Keratinocyte (primary cell): ENCODE data around the gene HIVEP1. TPM values are rescaled to one million over a fixed set of nuclear protein-coding genes. Genes with fewer than 3 reads are reported as not detected.

Experiments used
- DNase-seq: peaks from one replicate; pipeline ENCODE4 v3.0.0-alpha.2; 2011; ENCODE audit warnings: low read depth, missing footprints, low spot score
- FAIRE-seq: peaks from 2 replicates; lab custom pipeline; 2011; peaks lifted over from hg19 to GRCh38; lab: Jason Lieb, UNC
- H2AFZ ChIP-seq: 2 replicates; pipeline ENCODE4 v1.6.0; 2012; ENCODE audit warnings: low read length, control low read depth, inconsistent platforms; ENCODE audit not compliant: control insufficient read depth
- H3K27ac ChIP-seq: 2 replicates; pipeline ENCODE4 v1.5.1; 2011; ENCODE audit warnings: low read length; ENCODE audit not compliant: control insufficient read depth, insufficient read depth
- H3K27me3 ChIP-seq: 3 replicates; pipeline ENCODE4 v1.6.0; 2011; ENCODE audit warnings: low read length; ENCODE audit not compliant: control insufficient read depth, insufficient read depth; ENCODE audit errors: extremely low read depth
- H3K36me3 ChIP-seq, 2 experiments: 2 replicates in 1 of 2; 3 replicates in 1 of 2; pipeline ENCODE4 v1.5.1; 2011; ENCODE audit warnings: low read length in 2 of 2, mild to moderate bottlenecking in 1 of 2; ENCODE audit not compliant: control insufficient read depth in 2 of 2, insufficient read depth in 2 of 2; ENCODE audit errors: extremely low read depth in 1 of 2
- H3K4me1 ChIP-seq: 3 replicates; pipeline ENCODE4 v1.5.1; 2011; ENCODE audit warnings: low read length; ENCODE audit not compliant: control insufficient read depth, insufficient read depth; ENCODE audit errors: extremely low read depth
- H3K4me2 ChIP-seq: 3 replicates; pipeline ENCODE4 v1.6.0; 2011; ENCODE audit warnings: low read depth, low read length; ENCODE audit not compliant: control insufficient read depth, insufficient read depth; ENCODE audit errors: extremely low read depth
- H3K4me3 ChIP-seq, 3 experiments: fragments of 200-600 bp in 1 of 3; sonication (generic) in 1 of 3; 2 replicates in 2 of 3; 3 replicates in 1 of 3; pipeline ENCODE4 v1.5.1; 2011 to 2016; ENCODE audit warnings: low read length in 3 of 3, mild to moderate bottlenecking in 3 of 3, control low read depth in 2 of 3, inconsistent platforms in 1 of 3, low read depth in 1 of 3, mixed read lengths in 1 of 3, mixed run types in 1 of 3, moderate library complexity in 1 of 3; ENCODE audit not compliant: control insufficient read depth in 2 of 3, insufficient read depth in 2 of 3; ENCODE audit errors: extremely low read depth in 1 of 3
- H3K79me2 ChIP-seq: 2 replicates; pipeline ENCODE4 v1.6.0; 2012; ENCODE audit warnings: low read length; ENCODE audit not compliant: control insufficient read depth, insufficient read depth
- H3K9ac ChIP-seq: 3 replicates; pipeline ENCODE4 v1.6.0; 2011; ENCODE audit warnings: low read length; ENCODE audit not compliant: control insufficient read depth, insufficient read depth; ENCODE audit errors: extremely low read depth
- H3K9me1 ChIP-seq: 3 replicates; pipeline ENCODE4 v1.6.0; 2011; ENCODE audit warnings: low read length; ENCODE audit not compliant: control insufficient read depth, insufficient read depth; ENCODE audit errors: extremely low read depth
- H3K9me3 ChIP-seq: 2 replicates; pipeline ENCODE4 v1.5.1; 2012; ENCODE audit warnings: low read depth, low read length; ENCODE audit not compliant: control insufficient read depth
- H4K20me1 ChIP-seq: 3 replicates; pipeline ENCODE4 v1.6.0; 2011; ENCODE audit warnings: low read length; ENCODE audit not compliant: control insufficient read depth, insufficient read depth; ENCODE audit errors: extremely low read depth
- CTCF ChIP-seq, 3 experiments: IDR thresholded peaks in 1 of 3; conservative IDR thresholded peaks in 1 of 3; optimal IDR thresholded peaks in 1 of 3; 2 replicates in 2 of 3; 3 replicates in 1 of 3; pipeline versions ENCODE3 to v1.5.1; 2011; ENCODE audit warnings: low read length in 3 of 3, mild to moderate bottlenecking in 3 of 3, moderate library complexity in 2 of 3, control low read depth in 1 of 3, inconsistent platforms in 1 of 3; ENCODE audit not compliant: insufficient read depth in 2 of 3; ENCODE audit errors: extremely low read depth in 1 of 3
- EZH2 ChIP-seq: IDR thresholded peaks from one replicate; pipeline ENCODE4 v1.6.1; 2012; ENCODE audit warnings: inconsistent platforms, mild to moderate bottlenecking, low read length, moderate library complexity
- dilution Hi-C: fragments of 300-500 bp; cut with MboI; formaldehyde crosslinking; loops from one replicate; pipeline ENCODE4 v1.7.0; 2020; ENCODE audit warnings: low sequenced_read_pairs; ENCODE audit not compliant: extremely low pct_ligation_motif_present
- polyA plus RNA-seq, 5 experiments: library from polyadenylated mRNA; depleted of rRNA in 3 of 5; stranded (reverse) in 3 of 5; stranded (forward) in 1 of 5; unstranded in 1 of 5; fragments of >200 nt; gene quantifications; 1 replicate in 1 of 5; 2 replicates in 3 of 5; 3 replicates in 1 of 5; pipeline versions ENCODE4 v1.2.1 to v1.2.3, GENCODE V29; 2011 to 2012; ENCODE audit warnings: missing spikeins in 2 of 5, low read depth in 1 of 5, low replicate concordance in 1 of 5

The HIVEP1 gene
- polyA plus RNA-seq, 1 donor (not counting 4 experiments of a cell fraction or from before 2014, with no cell fraction given): 13.7 TPM

GRCh38 chr6:12182676-12183075, 170.6 kb downstream of the HIVEP1 start:
- DNase-seq: no peak

GRCh38 chr6:12185081-12185673, 173.1 kb downstream of the HIVEP1 start:
- H3K4me2 ChIP-seq: peak overlapping the region; percentile 37
- no peaks in the 10 kb centered on the region for H3K79me2 ChIP-seq
- H3K9me1 ChIP-seq: no peaks in the 10 kb centered on the region
- FAIRE-seq (peak; percentile 87), DNase-seq (no peak)
- H3K36me3 ChIP-seq: no peaks in the 10 kb centered on the region
- peaks cover 13% of the 10 kb centered on the region for H3K4me1 ChIP-seq
- H4K20me1 ChIP-seq: no peaks in the 10 kb centered on the region
- H3K27me3 ChIP-seq: no peaks in the 10 kb centered on the region
- H3K4me3 ChIP-seq: no peak overlapping the region
- TF ChIP-seq EZH2: no peak
- TF ChIP-seq CTCF (optimal IDR thresholded peaks at IDR 0.05 in 1 of 3, IDR thresholded peaks at IDR 0.05 in 1 of 3, conservative IDR thresholded peaks at IDR 0.05 in 1 of 3; ENCODE audit: extremely low read depth in 1 of 3, insufficient read depth in 2 of 3, low read length in 3 of 3): no peak
- H3K9me3 ChIP-seq: no peaks in the 10 kb centered on the region
- dilution Hi-C loops: no loop called here
- peak overlapping the region; percentile 71 for H2AFZ ChIP-seq
- H3K27ac ChIP-seq: peak overlapping the region; percentile 35
- no peak overlapping the region for H3K9ac ChIP-seq

More at GRCh38 chr6:12182676-12183075, 170.6 kb downstream of the HIVEP1 start:
- TF ChIP-seq EZH2: no peak
- TF ChIP-seq CTCF (optimal IDR thresholded peaks at IDR 0.05 in 1 of 3, IDR thresholded peaks at IDR 0.05 in 1 of 3, conservative IDR thresholded peaks at IDR 0.05 in 1 of 3; ENCODE audit: extremely low read depth in 1 of 3, insufficient read depth in 2 of 3, low read length in 3 of 3): no peak
- Histone ChIP-seq H3K4me3 (no peak overlapping the region), H3K4me1 (peaks cover 13% of the 10 kb centered on the region), H3K27ac (no peak overlapping the region), H2AFZ (no peak overlapping the region), H3K4me2 (no peak overlapping the region), H4K20me1 (no peaks in the 10 kb centered on the region), H3K79me2 (no peaks in the 10 kb centered on the region), H3K27me3 (no peaks in the 10 kb centered on the region), H3K36me3 (no peaks in the 10 kb centered on the region), H3K9ac (no peak overlapping the region), H3K9me1 (no peaks in the 10 kb centered on the region), H3K9me3 (no peaks in the 10 kb centered on the region)
- FAIRE-seq: no peak
- dilution Hi-C loops: no loop called here
